ENCODE results near the gene IKZF4.

Gene IKZF4

GRCh38 chr12:56081393-56082347 lies 60.8 kb downstream of the IKZF4 start:
- TF ChIP-seq CTCF (IDR thresholded peaks at IDR 0.05; ENCODE audit: insufficient read depth, low read length): no peak
- no peak for TF ChIP-seq POLR2AphosphoS5 (IDR thresholded peaks at IDR 0.05; ENCODE audit: low read depth)
- TF ChIP-seq SPI1 (IDR thresholded peaks at IDR 0.05; ENCODE audit: borderline replicate concordance, low read depth): no peak
- no peak for TF ChIP-seq GABPA (IDR thresholded peaks at IDR 0.05; ENCODE audit: low read depth)
- no peak for TF ChIP-seq REST (IDR thresholded peaks at IDR 0.05; ENCODE audit: insufficient replicate concordance, low read depth)
- no peak for DNase-seq (ENCODE audit: low read depth in 1 of 2, low spot score in 1 of 2)
- H3K27me3 ChIP-seq (ENCODE audit: insufficient read depth, poor library complexity, severe bottlenecking): peaks cover 17% of the 10 kb centered on the region
- no peak overlapping the region for H3K27ac ChIP-seq (replicated peaks)
- H3K4me3 ChIP-seq (replicated peaks; ENCODE audit: insufficient read depth, low read length): no peak overlapping the region

- Histone ChIP-seq H3K4me3 (replicated peaks; ENCODE audit: insufficient read depth, low read length) (no peak overlapping the region), H3K27me3 (ENCODE audit: insufficient read depth, poor library complexity, severe bottlenecking) (peaks cover 17% of the 10 kb centered on the region), H3K27ac (replicated peaks) (no peak overlapping the region)
- no peak for DNase-seq (ENCODE audit: low read depth in 1 of 2, low spot score in 1 of 2)
- no peak for TF ChIP-seq CTCF (IDR thresholded peaks at IDR 0.05; ENCODE audit: insufficient read depth, low read length)
- no peak for TF ChIP-seq GABPA (IDR thresholded peaks at IDR 0.05; ENCODE audit: low read depth)
- no peak for TF ChIP-seq REST (IDR thresholded peaks at IDR 0.05; ENCODE audit: insufficient replicate concordance, low read depth)
- TF ChIP-seq SPI1 (IDR thresholded peaks at IDR 0.05; ENCODE audit: borderline replicate concordance, low read depth): no peak
- no peak for TF ChIP-seq POLR2AphosphoS5 (IDR thresholded peaks at IDR 0.05; ENCODE audit: low read depth)
These were observed 61.5 kb downstream of the IKZF4 start for GRCh38 chr12:56082382-56082781.

- Histone ChIP-seq H3K4me3 (replicated peaks; ENCODE audit: insufficient read depth, low read length) (no peak overlapping the region), H3K27ac (replicated peaks) (no peak overlapping the region)
These were observed 62.1 kb downstream of the IKZF4 start for GRCh38 chr12:56082967-56083366.

More at GRCh38 chr12:56082967-56083366, 62.1 kb downstream of the IKZF4 start:
- TF ChIP-seq SPI1 (IDR thresholded peaks at IDR 0.05; ENCODE audit: borderline replicate concordance, low read depth): no peak
- no peak for TF ChIP-seq CTCF (IDR thresholded peaks at IDR 0.05; ENCODE audit: insufficient read depth, low read length)
- TF ChIP-seq GABPA (IDR thresholded peaks at IDR 0.05; ENCODE audit: low read depth): no peak
- no peak for TF ChIP-seq POLR2AphosphoS5 (IDR thresholded peaks at IDR 0.05; ENCODE audit: low read depth)
- no peak for TF ChIP-seq REST (IDR thresholded peaks at IDR 0.05; ENCODE audit: insufficient replicate concordance, low read depth)
- DNase-seq (ENCODE audit: low read depth in 1 of 2, low spot score in 1 of 2): no peak
- peaks cover 17% of the 10 kb centered on the region for H3K27me3 ChIP-seq (ENCODE audit: insufficient read depth, poor library complexity, severe bottlenecking)
